Spleen (tissue), 11 donors: ENCODE measurements around the gene ZFHX2. TPM values are rescaled to one million over a fixed set of nuclear protein-coding genes. Genes with fewer than 3 reads are reported as not detected.
A peak's percentile ranks its signal among the peaks of the same experiment; 100 is the strongest.

Experiments
- DNase-seq: peaks from one replicate; pipeline ENCODE4 v3.0.0-alpha.2; 2020
- H3K27ac ChIP-seq, 8 donors: fragments of 200-600 bp; sonication (generic) in 7 of 8; 1 replicate in 4 of 8; 2 replicates in 4 of 8; pipeline versions ENCODE4 v1.5.0 to v1.8.0; 2016 to 2021; ENCODE audit warnings: inconsistent platforms in 4 of 8, mild to moderate bottlenecking in 4 of 8, moderate library complexity in 1 of 8
- H3K27me3 ChIP-seq, 7 donors: fragments of 200-600 bp; sonication (generic) in 6 of 7; replicated peaks in 1 of 7; 1 replicate in 4 of 7; 2 replicates in 3 of 7; pipeline versions ENCODE4 v1.5.0 to v1.8.0; 2016 to 2021; ENCODE audit warnings: inconsistent platforms in 3 of 7, mild to moderate bottlenecking in 1 of 7
- H3K36me3 ChIP-seq, 6 donors: fragments of 200-600 bp; sonication (generic) in 5 of 6; 1 replicate in 4 of 6; 2 replicates in 2 of 6; pipeline versions ENCODE4 v1.5.0 to v1.8.0; 2016 to 2021; ENCODE audit warnings: inconsistent platforms in 2 of 6
- H3K4me1 ChIP-seq, 6 donors: fragments of 200-600 bp; sonication (generic) in 5 of 6; 1 replicate in 3 of 6; 2 replicates in 3 of 6; pipeline versions ENCODE4 v1.5.0 to v1.8.0; 2016 to 2021; ENCODE audit warnings: inconsistent platforms in 3 of 6
- H3K4me3 ChIP-seq, 8 donors: fragments of 200-600 bp; sonication (generic) in 7 of 8; 1 replicate in 4 of 8; 2 replicates in 4 of 8; pipeline versions ENCODE4 v1.5.0 to v1.8.0; 2016 to 2021; ENCODE audit warnings: inconsistent platforms in 4 of 8, mild to moderate bottlenecking in 4 of 8, moderate library complexity in 2 of 8
- H3K9me3 ChIP-seq, 8 donors: fragments of 200-600 bp; sonication (generic) in 7 of 8; 1 replicate in 4 of 8; 2 replicates in 4 of 8; pipeline versions ENCODE4 v1.5.0 to v1.8.0; 2016 to 2021; ENCODE audit warnings: inconsistent platforms in 4 of 8
- CTCF ChIP-seq, 11 experiments: fragments of 200-600 bp in 7 of 11; fragments of 450-650 bp in 4 of 11; sonication (generic) in 4 of 11; IDR thresholded peaks in 8 of 11; conservative IDR thresholded peaks in 3 of 11; 1 replicate in 7 of 11; 2 replicates in 4 of 11; pipeline versions ENCODE4 v1.4.0 to v1.8.0; 2016 to 2021; ENCODE audit warnings: antibody characterized with exemption in 11 of 11, inconsistent platforms in 4 of 11, mild to moderate bottlenecking in 1 of 11
- POLR2A ChIP-seq, 3 donors: fragments of 450-650 bp; IDR thresholded peaks; one replicate each; pipeline ENCODE4 v1.5.1; 2017; ENCODE audit warnings: antibody characterized with exemption in 3 of 3, mild to moderate bottlenecking in 1 of 3
- POLR2AphosphoS5 ChIP-seq, 3 donors: sonication (generic); formaldehyde crosslinking; IDR thresholded peaks; one replicate each; pipeline ENCODE4 v1.5.1; 2017; ENCODE audit warnings: antibody characterized with exemption in 3 of 3
- WGBS, 5 donors: extraction: QIAGEN DNeasy Blood & Tissue Kit in 3 of 5; methylation state at CpG; one replicate each; pipeline versions ENCODE4 v1.1.5 to v1.1.7; 2013 to 2018; 5-methylcytosine and 5-hydroxymethylcytosine counted together
- intact Hi-C: fragments of 100-400 bp; cut with DNase I; formaldehyde crosslinking; loops from one replicate; pipeline ENCODE4 v1.15.0; 2023; ENCODE audit warnings: low total_unique reads
- polyA plus RNA-seq, 3 donors: library from polyadenylated mRNA; stranded (reverse); fragments of 200-250 nt; gene quantifications; one replicate each; pipeline ENCODE4 v1.2.1, GENCODE V29; 2013
- total RNA-seq, 7 donors: library from RNA; depleted of rRNA in 3 of 7; stranded (reverse); fragments of >200 nt in 3 of 7; fragmentation: NEBNext Ultra II Directional in 4 of 7; extraction: Animal tissue kit (Norgen Biotek cat#: 25700) in 4 of 7; gene quantifications; one replicate each; pipeline versions ENCODE4 v1.1.0 to v1.2.1, GENCODE V29; 2016 to 2021
- donor health status: healthy with polysubstance abuse.
- donor health status: DM: no; HTN: no; CAD: no; lungs with moderate emphysema.
- donor health status: DM: no; HTN: no; CAD: no.
- donor health status: Bipolar disorder and iron deficiency.
- donor health status: healthy.
- donor health status: DM: no; HTN: no; CAD: no.
- donor health status: DM: yes; HTN: yes; CAD: no.

ZFHX2 gene
- total and polyA plus RNA-seq, 10 donors, result 0.09 to 2.9 (median 1.0) TPM

- Histone ChIP-seq H3K36me3 (peaks cover 0 to 94% (median 28%) of the 10 kb centered on the region in 6 donors), H3K4me3 (no peak overlapping the region), H3K9me3 (no peaks in the 10 kb centered on the region), H3K4me1 (peaks cover 0 to 16% (median 0%) of the 10 kb centered on the region in 6 donors), H3K27me3 (no peaks in the 10 kb centered on the region), H3K27ac (no peak overlapping the region)
- intact Hi-C loops, result no loop called here
- no peak for DNase-seq
- TF ChIP-seq CTCF (IDR thresholded peaks at IDR 0.05 in 8 of 11, conservative IDR thresholded peaks at IDR 0.05 in 3 of 11), result no peak
- no peak for TF ChIP-seq POLR2A (IDR thresholded peaks at IDR 0.05)
- TF ChIP-seq POLR2AphosphoS5 (IDR thresholded peaks at IDR 0.05), result no peak
- 75 to 90% (median 80%) methylated on average over 3 of the region's 3 CpGs for WGBS, 5 donors
Observed at GRCh38 chr14:23481362-23481970, 70.1 kb downstream of the ZFHX2 start.

- TF ChIP-seq POLR2A (IDR thresholded peaks at IDR 0.05) (no peak), POLR2AphosphoS5 (IDR thresholded peaks at IDR 0.05) (no peak), CTCF (IDR thresholded peaks at IDR 0.05 in 8 of 11, conservative IDR thresholded peaks at IDR 0.05 in 3 of 11) (peak in 10 of 11 experiments; percentile 29 to 72 (median 68))
- intact Hi-C loops, result loop anchor here (5.0 kb wide), 1 partner anchor 84 kb away; no protein-coding TSS in a partner anchor
- H3K9me3 ChIP-seq, result no peaks in the 10 kb centered on the region
Observed at GRCh38 chr14:23478109-23478759, 73.3 kb downstream of the ZFHX2 start.

GRCh38 chr14:23470947-23471346, 80.6 kb downstream of the ZFHX2 start:
- no peaks in the 10 kb centered on the region for H3K9me3 ChIP-seq
- H3K27me3 ChIP-seq, result no peaks in the 10 kb centered on the region
- TF ChIP-seq CTCF (IDR thresholded peaks at IDR 0.05 in 8 of 11, conservative IDR thresholded peaks at IDR 0.05 in 3 of 11), result no peak
- TF ChIP-seq POLR2AphosphoS5 (IDR thresholded peaks at IDR 0.05), result no peak
- TF ChIP-seq POLR2A (IDR thresholded peaks at IDR 0.05), result no peak
- H3K4me3 ChIP-seq, result no peak overlapping the region
- H3K36me3 ChIP-seq, result peaks cover 6 to 54% (median 51%) of the 10 kb centered on the region in 6 donors
- WGBS, 5 donors, result 88 to 98% (median 91%) methylated on average over 1 of the region's 1 CpG
- intact Hi-C loops, result loop anchor here (5.0 kb wide), 1 partner anchor 76 kb away; no protein-coding TSS in a partner anchor
- H3K4me1 ChIP-seq, result peaks cover 9 to 25% (median 10%) of the 10 kb centered on the region in 6 donors
- DNase-seq, result no peak
- H3K27ac ChIP-seq, result no peak overlapping the region

More at GRCh38 chr14:23478109-23478759, 73.3 kb downstream of the ZFHX2 start:
- peaks cover 8 to 94% (median 55%) of the 10 kb centered on the region in 6 donors for H3K36me3 ChIP-seq
- peaks cover 0 to 16% (median 0%) of the 10 kb centered on the region in 6 donors for H3K4me1 ChIP-seq
- WGBS, 5 donors, result 26 to 42% (median 40%) methylated on average over 5 of the region's 5 CpGs
- no peak for DNase-seq
- H3K27me3 ChIP-seq, result no peaks in the 10 kb centered on the region
- H3K27ac ChIP-seq, result no peak overlapping the region
- H3K4me3 ChIP-seq, result no peak overlapping the region

Other genes with a start within 250 kb of the ZFHX2 start
- gene PPP1R3E, start 248.9 kb downstream of the ZFHX2 start, total RNA-seq, result 10 to 100 TPM; 18.6 to 31.7 (median 20.8) TPM
- 10 to 100 TPM; 22.1 to 36.7 (median 30.3) TPM for gene PPP1R3E, start 248.9 kb downstream of the ZFHX2 start, polyA plus RNA-seq
- 10 to 100 TPM; 16.7 to 34.6 (median 24.9) TPM for gene BCL2L2, start 244.9 kb downstream of the ZFHX2 start, total RNA-seq
- 10 to 100 TPM in 1 of 3 donors, 1 to 10 TPM in 2; 5.4 to 19.2 (median 7.5) TPM for gene BCL2L2, start 244.9 kb downstream of the ZFHX2 start, polyA plus RNA-seq
- gene PABPN1, start 230.3 kb downstream of the ZFHX2 start, total RNA-seq, result 100 to 1,000 TPM in 4 of 7 donors, 10 to 100 TPM in 3; 52.1 to 152 (median 132) TPM
- 100 to 1,000 TPM; 118 to 146 (median 132) TPM for gene PABPN1, start 230.3 kb downstream of the ZFHX2 start, polyA plus RNA-seq
- gene SLC22A17, start 198.9 kb downstream of the ZFHX2 start, total RNA-seq, result 10 to 100 TPM in 2 of 7 donors, 1 to 10 TPM in 5; 7.1 to 13.7 (median 8.3) TPM
- gene SLC22A17, start 198.9 kb downstream of the ZFHX2 start, polyA plus RNA-seq, result 1 to 10 TPM; 5.1 to 7.1 (median 6.3) TPM
- 1 to 10 TPM; 2.6 to 6.7 (median 4.4) TPM for gene EFS, start 186.6 kb downstream of the ZFHX2 start, total RNA-seq
- gene EFS, start 186.6 kb downstream of the ZFHX2 start, polyA plus RNA-seq, result 1 to 10 TPM; 1.8 to 4.3 (median 2.7) TPM
- gene IL25, start 179.0 kb downstream of the ZFHX2 start, total RNA-seq, result not detected
- gene IL25, start 179.0 kb downstream of the ZFHX2 start, polyA plus RNA-seq, result not detected
- 10 to 100 TPM in 1 of 7 donors, 1 to 10 TPM in 6; 2.1 to 13.0 (median 4.3) TPM for gene CMTM5, start 174.7 kb downstream of the ZFHX2 start, total RNA-seq
- gene CMTM5, start 174.7 kb downstream of the ZFHX2 start, polyA plus RNA-seq, result 1 to 10 TPM; 1.3 to 4.1 (median 2.7) TPM
- gene MYH6, start 143.5 kb downstream of the ZFHX2 start, total RNA-seq, result under 1 TPM in 1 of 7 donors, not detected in 6; 0.82 TPM
- under 1 TPM; 0.35 to 0.44 (median 0.37) TPM for gene MYH6, start 143.5 kb downstream of the ZFHX2 start, polyA plus RNA-seq
- under 1 TPM in 1 of 7 donors, not detected in 6; 0.09 TPM for gene MYH7, start 116.1 kb downstream of the ZFHX2 start, total RNA-seq
- under 1 TPM; 0.06 to 0.65 (median 0.12) TPM for gene MYH7, start 116.1 kb downstream of the ZFHX2 start, polyA plus RNA-seq
- gene NGDN, start 82.1 kb downstream of the ZFHX2 start, total RNA-seq, result 10 to 100 TPM; 32.7 to 62.7 (median 40.0) TPM
- gene NGDN, start 82.1 kb downstream of the ZFHX2 start, polyA plus RNA-seq, result 10 to 100 TPM; 39.6 to 48.5 (median 40.6) TPM
- gene THTPA, start 4.5 kb upstream of the ZFHX2 start, total RNA-seq, result 10 to 100 TPM; 16.8 to 25.4 (median 18.6) TPM
- gene THTPA, start 4.5 kb upstream of the ZFHX2 start, polyA plus RNA-seq, result 10 to 100 TPM in 1 of 3 donors, 1 to 10 TPM in 2; 4.5 to 14.2 (median 8.9) TPM
- gene AP1G2, start 16.0 kb upstream of the ZFHX2 start, total RNA-seq, result 100 to 1,000 TPM; 139 to 261 (median 193) TPM
- 100 to 1,000 TPM; 126 to 267 (median 176) TPM for gene AP1G2, start 16.0 kb upstream of the ZFHX2 start, polyA plus RNA-seq
- gene JPH4, start 27.0 kb upstream of the ZFHX2 start, total RNA-seq, result 10 to 100 TPM in 2 of 7 donors, 1 to 10 TPM in 5; 1.2 to 17.3 (median 5.8) TPM
- under 1 TPM; 0.70 to 0.93 (median 0.93) TPM for gene JPH4, start 27.0 kb upstream of the ZFHX2 start, polyA plus RNA-seq
- gene DHRS2, start 84.6 kb upstream of the ZFHX2 start, total RNA-seq, result 10 to 100 TPM in 6 of 7 donors, 1 to 10 TPM in 1; 3.3 to 30.6 (median 14.5) TPM
- 10 to 100 TPM in 2 of 3 donors, 1 to 10 TPM in 1; 8.3 to 17.1 (median 13.7) TPM for gene DHRS2, start 84.6 kb upstream of the ZFHX2 start, polyA plus RNA-seq